B cell (primary cell): ENCODE data around the gene STOX2. TPM values are rescaled to one million over a fixed set of nuclear protein-coding genes. Genes with fewer than 3 reads are reported as not detected.
"Not testable (repeated sequence)": the region's sequence is repeated elsewhere in the genome, so short reads cannot be mapped to it uniquely, and the experiment has no call there.

Experiments
- ATAC-seq: fragments of 200-7000 bp; cut with Tn5 transposase; one replicate; pipeline ENCODE4 v1.10.0; 2021; ENCODE audit warnings: low read depth, mild to moderate bottlenecking, moderate number of reproducible peaks, moderate library complexity
- CTCF ChIA-PET: fragments of 350-600 bp; sonication (Branson Sonifier 250); formaldehyde crosslinking; loops from one replicate; lab custom pipeline; 2021; ENCODE audit warnings: antibody characterized with exemption, inconsistent platforms; lab: Charles Lee
- POLR2A ChIA-PET: fragments of 350-600 bp; sonication (Branson Sonifier 250); formaldehyde crosslinking; loops from one replicate; lab custom pipeline; 2021; ENCODE audit warnings: antibody characterized with exemption; lab: Charles Lee
- DNase-seq: peaks from one replicate; pipeline ENCODE4 v3.0.0; 2013
- H2AFZ ChIP-seq: 2 replicates; pipeline ENCODE4 v1.6.1; 2012; ENCODE audit warnings: mild to moderate bottlenecking, low read depth, low read length; ENCODE audit not compliant: insufficient read depth, poor library complexity, severe bottlenecking
- H3K27ac ChIP-seq, 2 donors: 1 replicate in 1 of 2; 2 replicates in 1 of 2; pipeline ENCODE4 v1.5.1; 2012 to 2013; ENCODE audit warnings: low read length in 2 of 2, mild to moderate bottlenecking in 2 of 2, moderate library complexity in 1 of 2
- H3K27me3 ChIP-seq, 4 experiments: fragments of 200-600 bp in 1 of 4; sonication (generic) in 1 of 4; replicated peaks in 1 of 4; 1 replicate in 2 of 4; 2 replicates in 2 of 4; pipeline versions ENCODE4 v1.6.1 to v1.7.0; 2013 to 2016; ENCODE audit warnings: low read length in 3 of 4, mild to moderate bottlenecking in 2 of 4, mixed read lengths in 1 of 4, moderate library complexity in 1 of 4; ENCODE audit not compliant: insufficient read depth in 4 of 4, control insufficient read depth in 3 of 4; ENCODE audit errors: control extremely low read depth in 1 of 4
- H3K36me3 ChIP-seq, 2 experiments: replicated peaks in 1 of 2; 1 replicate in 1 of 2; 2 replicates in 1 of 2; pipeline versions ENCODE4 v1.6.1 to v1.7.1; 2013; ENCODE audit warnings: low read length in 1 of 2; ENCODE audit not compliant: insufficient read depth in 2 of 2, control insufficient read depth in 1 of 2; ENCODE audit errors: control extremely low read depth in 1 of 2, extremely low read depth in 1 of 2
- H3K4me1 ChIP-seq, 2 donors: fragments of 200-600 bp in 1 of 2; sonication (generic) in 1 of 2; 1 replicate in 1 of 2; 2 replicates in 1 of 2; pipeline versions ENCODE4 v1.5.1 to v1.6.1; 2013 to 2017; ENCODE audit warnings: low read length in 2 of 2; ENCODE audit not compliant: control insufficient read depth in 2 of 2, insufficient read depth in 2 of 2
- H3K4me2 ChIP-seq: replicated peaks from 2 replicates; pipeline ENCODE3; 2012; ENCODE audit warnings: mild to moderate bottlenecking, low read depth, low read length; ENCODE audit not compliant: poor library complexity, severe bottlenecking
- H3K4me3 ChIP-seq, 5 experiments: fragments of 200-600 bp in 1 of 5; sonication (generic) in 1 of 5; 1 replicate in 3 of 5; 2 replicates in 2 of 5; pipeline versions ENCODE4 v1.5.1 to v1.7.0; 2011 to 2016; ENCODE audit warnings: low read length in 4 of 5, mild to moderate bottlenecking in 4 of 5, low read depth in 2 of 5, control low read depth in 1 of 5, moderate library complexity in 1 of 5; ENCODE audit not compliant: insufficient read depth in 1 of 5; ENCODE audit errors: control extremely low read depth in 1 of 5, extremely low read depth in 1 of 5
- H3K79me2 ChIP-seq: fragments of 200-600 bp; sonication (generic); one replicate; pipeline ENCODE4 v1.6.0; 2016; ENCODE audit warnings: low read length; ENCODE audit not compliant: control insufficient read depth, insufficient read depth
- H3K9ac ChIP-seq: fragments of 200-600 bp; sonication (generic); 2 replicates; pipeline ENCODE4 v1.6.1; 2017; ENCODE audit warnings: mild to moderate bottlenecking, low read length, moderate library complexity
- H3K9me3 ChIP-seq, 3 donors: one replicate each; pipeline versions ENCODE4 v1.6.1 to v1.7.1; 2013; ENCODE audit warnings: low read length in 2 of 3; ENCODE audit not compliant: control insufficient read depth in 2 of 3, insufficient read depth in 1 of 3; ENCODE audit errors: control extremely low read depth in 1 of 3
- H4K20me1 ChIP-seq: 2 replicates; pipeline ENCODE4 v1.6.0; 2012; ENCODE audit warnings: mild to moderate bottlenecking, low read length; ENCODE audit not compliant: insufficient read depth, control insufficient read depth, poor library complexity, severe bottlenecking
- H3K27ac Mint-ChIP-seq: one replicate; pipeline ENCODE4 v1.8.0; 2021; ENCODE audit warnings: mixed read lengths
- H3K27me3 Mint-ChIP-seq: one replicate; pipeline ENCODE4 v1.8.0; 2021; ENCODE audit warnings: mixed read lengths
- H3K4me1 Mint-ChIP-seq: one replicate; pipeline ENCODE4 v1.8.0; 2021; ENCODE audit warnings: mixed read lengths
- H3K4me3 Mint-ChIP-seq: one replicate; pipeline ENCODE4 v1.8.0; 2021; ENCODE audit warnings: mixed read lengths
- H3K9me3 Mint-ChIP-seq: one replicate; pipeline ENCODE4 v1.8.0; 2022; ENCODE audit warnings: mixed read lengths; ENCODE audit not compliant: insufficient read depth
- CTCF ChIP-seq: fragments of 200-600 bp; IDR thresholded peaks from one replicate; pipeline ENCODE4 v1.8.0; 2022; ENCODE audit warnings: antibody characterized with exemption, mild to moderate bottlenecking
- EZH2 ChIP-seq: IDR thresholded peaks from 2 replicates; pipeline ENCODE4 v1.6.1; 2012; ENCODE audit warnings: borderline replicate concordance, low read depth, mild to moderate bottlenecking, moderate library complexity, low read length; ENCODE audit not compliant: insufficient read depth, poor library complexity, severe bottlenecking
- WGBS: methylation state at CpG from one replicate; pipeline ENCODE4 v1.1.5; 2013; ENCODE audit warnings: missing lambda C conversion rate; ENCODE audit not compliant: insufficient coverage; 5-methylcytosine and 5-hydroxymethylcytosine counted together
- intact Hi-C: fragments of 100-400 bp; cut with micrococcal nuclease; formaldehyde crosslinking; loops from one replicate; pipeline ENCODE4 v1.10.0; 2022
- polyA plus RNA-seq: library from polyadenylated mRNA; depleted of rRNA; stranded (reverse); fragments of >200 nt; gene quantifications from 2 replicates; pipeline ENCODE4 v1.2.3, GENCODE V29; 2012
- total RNA-seq, 2 donors: library from RNA; stranded (reverse); fragments of 120-200 nt in 1 of 2; gene quantifications; 1 replicate in 1 of 2; 2 replicates in 1 of 2; pipeline versions ENCODE4 v1.2.3 to v1.2.4, GENCODE V29; 2013 to 2022

The STOX2 gene
- total and polyA plus RNA-seq, 2 donors (not counting 1 experiment from before 2014, with no cell fraction given) = under 0.01 TPM; not detected in 1

DNA sequence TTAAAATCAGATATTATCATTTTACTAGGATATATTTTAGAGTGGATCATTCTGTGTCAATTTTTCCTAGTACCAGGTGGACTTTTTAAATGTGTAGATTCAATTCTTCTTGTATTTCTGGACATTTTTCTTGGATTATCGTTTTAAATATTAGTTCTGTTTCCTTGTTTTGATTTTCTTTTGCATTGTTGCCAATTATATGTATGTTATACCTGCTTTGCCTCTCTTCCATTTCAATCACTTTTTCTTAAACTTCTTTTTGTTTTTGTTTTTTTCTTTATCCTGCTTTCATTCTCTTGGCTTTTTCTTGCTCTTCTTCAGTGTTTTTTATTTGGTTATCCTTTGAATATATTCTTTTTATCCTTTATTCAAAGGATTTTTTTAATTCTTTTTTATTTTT lies 141.0 kb downstream of the STOX2 start:
- no peak overlapping the region for H3K9ac ChIP-seq
- H3K4me2 ChIP-seq = no peak overlapping the region
- no peaks in the 10 kb centered on the region for H4K20me1 ChIP-seq
- no peaks in the 10 kb centered on the region for H3K4me1 ChIP-seq
- peaks cover 0 to 3% (median 0%) of the 10 kb centered on the region in 4 experiments for H3K27me3 ChIP-seq
- Mint-ChIP-seq H3K4me1 (no peaks in the 10 kb centered on the region), H3K9me3 (peaks cover 5% of the 10 kb centered on the region), H3K27me3 (peaks cover 20% of the 10 kb centered on the region), H3K27ac (no peak overlapping the region), H3K4me3 (no peak overlapping the region)
- WGBS = no CpG with 5 or more reads among the region's 1 CpG
- H3K27ac ChIP-seq = no peak overlapping the region
- H3K4me3 ChIP-seq = no peak overlapping the region
- intact Hi-C loops = no loop called here
- H3K9me3 ChIP-seq = peaks cover 2 to 9% (median 5%) of the 10 kb centered on the region in 3 donors
- TF ChIP-seq CTCF = no peak
- TF ChIP-seq EZH2 = no peak
- DNase-seq (no peak), ATAC-seq (no peak)
- POLR2A ChIA-PET = no interaction called here
- H3K79me2 ChIP-seq = no peaks in the 10 kb centered on the region
- no peaks in the 10 kb centered on the region for H3K36me3 ChIP-seq
- no peak overlapping the region for H2AFZ ChIP-seq
- CTCF ChIA-PET = no interaction called here

- H3K79me2 ChIP-seq, H4K20me1 ChIP-seq, H3K4me2 ChIP-seq, H3K4me1 ChIP-seq, H3K27me3 ChIP-seq, H3K27ac Mint-ChIP-seq, H2AFZ ChIP-seq, H3K9ac ChIP-seq, H3K4me3 Mint-ChIP-seq, H3K36me3 ChIP-seq, H3K4me3 ChIP-seq, DNase-seq, intact Hi-C loops, ATAC-seq, H3K9me3 Mint-ChIP-seq, CTCF ChIA-PET, H3K27ac ChIP-seq, POLR2A ChIA-PET, H3K4me1 Mint-ChIP-seq: not testable (repeated sequence)
- 93% methylated on average over 1 of the region's 4 CpGs for WGBS
- peaks cover 0 to 16% (median 5%) of the 10 kb centered on the region in 3 donors for H3K9me3 ChIP-seq
- peaks cover 17% of the 10 kb centered on the region for H3K27me3 Mint-ChIP-seq
Observed at GRCh38 chr4:184051262-184051661, 146.2 kb downstream of the STOX2 start.
